GM23248 (cell line): ENCODE results near the gene CD6. TPM values are rescaled to one million over a fixed set of nuclear protein-coding genes. Genes with fewer than 3 reads are reported as not detected.
A peak's percentile ranks its signal among the peaks of the same experiment; 100 is the strongest.

Experiments used
- DNase-seq: peaks from one replicate; pipeline ENCODE4 v3.0.0-alpha.2; 2015
- H2AFZ ChIP-seq: fragments of 200-600 bp; sonication (generic); 2 replicates; pipeline ENCODE4 v1.6.1; 2016; ENCODE audit warnings: antibody characterized with exemption
- H3F3A ChIP-seq: fragments of 200-600 bp; sonication (generic); 2 replicates; pipeline ENCODE4 v1.6.1; 2016; ENCODE audit warnings: mild to moderate bottlenecking, antibody characterized with exemption, mixed run types; ENCODE audit not compliant: insufficient read depth
- H3K27ac ChIP-seq: fragments of 200-600 bp; sonication (generic); 2 replicates; pipeline ENCODE4 v1.5.1; 2016; ENCODE audit warnings: mild to moderate bottlenecking
- H3K27me3 ChIP-seq: fragments of 200-600 bp; sonication (generic); replicated peaks from 2 replicates; pipeline ENCODE4 v1.6.1; 2016; ENCODE audit warnings: mild to moderate bottlenecking; ENCODE audit not compliant: insufficient read depth
- H3K36me3 ChIP-seq: fragments of 200-600 bp; sonication (generic); 2 replicates; pipeline ENCODE4 v1.6.1; 2016; ENCODE audit warnings: low read depth, mild to moderate bottlenecking
- H3K4me1 ChIP-seq: fragments of 200-600 bp; sonication (generic); 2 replicates; pipeline ENCODE4 v1.6.1; 2016; ENCODE audit warnings: mild to moderate bottlenecking; ENCODE audit not compliant: insufficient read depth
- H3K4me2 ChIP-seq: fragments of 200-600 bp; sonication (generic); one replicate; pipeline ENCODE4 v1.6.1; 2016; ENCODE audit warnings: mild to moderate bottlenecking; ENCODE audit not compliant: unreplicated experiment
- H3K4me3 ChIP-seq: fragments of 200-600 bp; sonication (generic); 2 replicates; pipeline ENCODE4 v1.5.1; 2016; ENCODE audit warnings: mild to moderate bottlenecking
- H3K79me2 ChIP-seq: fragments of 200-600 bp; sonication (generic); 2 replicates; pipeline ENCODE4 v1.6.1; 2016; ENCODE audit warnings: mild to moderate bottlenecking; ENCODE audit not compliant: insufficient read depth
- H3K9ac ChIP-seq: fragments of 200-600 bp; sonication (generic); 2 replicates; pipeline ENCODE4 v1.6.1; 2016; ENCODE audit warnings: mild to moderate bottlenecking
- H3K9me2 ChIP-seq: fragments of 200-600 bp; sonication (generic); 2 replicates; pipeline ENCODE4 v1.6.1; 2016; ENCODE audit warnings: mixed run types, mild to moderate bottlenecking, moderate library complexity; ENCODE audit not compliant: insufficient read depth
- H3K9me3 ChIP-seq: fragments of 200-600 bp; sonication (generic); one replicate; pipeline ENCODE4 v1.6.1; 2017; ENCODE audit warnings: low read depth
- H4K20me1 ChIP-seq: fragments of 200-600 bp; sonication (generic); 2 replicates; pipeline ENCODE4 v1.6.0; 2016; ENCODE audit not compliant: insufficient read depth
- EZH2 ChIP-seq: fragments of 200-600 bp; sonication (generic); IDR thresholded peaks from 2 replicates; pipeline ENCODE4 v1.6.1; 2018; ENCODE audit warnings: antibody characterized with exemption, mild to moderate bottlenecking; ENCODE audit not compliant: insufficient read depth, poor library complexity, severe bottlenecking
- EZH2phosphoT487 ChIP-seq: fragments of 200-600 bp; sonication (generic); IDR thresholded peaks from 2 replicates; pipeline ENCODE4 v1.6.1; 2018; ENCODE audit warnings: antibody characterized with exemption, moderate library complexity, mild to moderate bottlenecking, low read depth; ENCODE audit not compliant: insufficient read depth
- WGBS, 2 experiments: methylation state at CpG; one replicate each; pipeline ENCODE4 v1.1.6; 2015 to 2017; ENCODE audit warnings: low lambda C conversion rate in 2 of 2, low coverage in 1 of 2; ENCODE audit errors: missing lambda C conversion rate in 2 of 2; 5-methylcytosine and 5-hydroxymethylcytosine counted together
- in situ Hi-C: fragments of 300-500 bp; cut with MboI; formaldehyde crosslinking; loops from 2 replicates; pipeline ENCODE4 v1.15.0; 2020
- polyA plus RNA-seq: library from polyadenylated mRNA; unstranded; fragments of >200 nt; fragmentation: Nextera tagmentation; extraction: Ambion mirVana; gene quantifications from 2 replicates; pipeline ENCODE4 v1.2.1, GENCODE V29; 2016
- total RNA-seq: library from RNA; depleted of rRNA; stranded (reverse); fragments of >200 nt; shearing (Covaris generic); gene quantifications from 2 replicates; pipeline ENCODE4 v1.2.3, GENCODE V29; 2014

CD6 gene
- total and polyA plus RNA-seq, 2 experiments from 2014 or later: not detected

DNA sequence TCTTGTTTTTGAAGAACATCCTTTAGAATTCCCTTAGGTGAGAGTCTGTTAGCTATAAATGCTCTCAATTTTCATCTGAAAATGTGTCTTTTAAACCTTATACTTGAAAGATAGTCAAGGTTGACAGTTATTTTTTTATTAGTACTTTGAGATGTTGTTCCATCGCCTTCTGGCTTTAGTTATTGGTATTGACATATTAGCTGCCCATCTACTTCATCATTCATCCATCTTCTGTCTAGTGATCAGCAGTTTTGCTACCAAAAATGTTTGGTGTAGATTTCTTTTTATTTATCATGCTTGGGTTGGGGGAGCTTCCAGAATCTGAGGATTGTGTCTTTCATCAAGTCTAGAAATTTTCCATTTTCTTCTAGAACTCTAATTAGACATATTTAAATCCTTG lies 3.3 kb upstream of the CD6 start:
- no peak overlapping the region for H3K4me3 ChIP-seq
- no peaks in the 10 kb centered on the region for H3K9me2 ChIP-seq
- H3K4me1 ChIP-seq: no peaks in the 10 kb centered on the region
- no peak for TF ChIP-seq EZH2
- no peak for TF ChIP-seq EZH2phosphoT487
- no peak overlapping the region for H2AFZ ChIP-seq
- no peak for DNase-seq
- H3K9me3 ChIP-seq: no peaks in the 10 kb centered on the region
- in situ Hi-C loops: loop anchor here (10.0 kb wide), 1 partner anchor 217 kb away; no protein-coding TSS in a partner anchor
- H3K9ac ChIP-seq: no peak overlapping the region
- WGBS, 2 experiments: 48 to 56% methylated on average over 1 of the region's 1 CpG
- H4K20me1 ChIP-seq: no peaks in the 10 kb centered on the region
- no peak overlapping the region for H3K27ac ChIP-seq
- H3F3A ChIP-seq: no peaks in the 10 kb centered on the region
- no peaks in the 10 kb centered on the region for H3K79me2 ChIP-seq
- no peak overlapping the region for H3K4me2 ChIP-seq
- no peaks in the 10 kb centered on the region for H3K36me3 ChIP-seq
- H3K27me3 ChIP-seq: peaks cover 44% of the 10 kb centered on the region

DNA sequence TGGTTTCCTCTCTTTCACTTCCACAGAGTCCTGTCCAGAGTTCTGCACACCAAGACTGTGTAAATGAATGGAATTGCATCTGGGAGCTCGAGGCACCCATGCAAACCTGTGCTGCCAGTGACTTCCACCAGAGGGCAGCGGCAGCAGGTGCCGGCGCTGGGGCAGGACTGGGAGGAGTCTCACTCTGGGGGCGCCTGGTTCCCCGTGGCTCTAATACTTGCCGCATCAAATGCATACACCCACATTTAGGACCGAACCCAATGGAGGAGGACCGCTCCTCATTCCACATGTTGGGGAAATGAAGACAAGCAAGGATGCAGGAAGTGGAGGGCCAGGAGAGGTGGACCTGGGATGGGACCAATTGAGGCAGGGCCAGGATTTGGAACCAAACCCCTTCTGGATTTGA lies 1.1 kb upstream of the CD6 start:
- in situ Hi-C loops: no loop called here
- Histone ChIP-seq H3K9me2 (no peaks in the 10 kb centered on the region), H3K4me1 (no peaks in the 10 kb centered on the region), H3K9me3 (no peaks in the 10 kb centered on the region), H3K9ac (no peak overlapping the region), H2AFZ (no peak overlapping the region), H3K27ac (no peak overlapping the region), H3K79me2 (no peaks in the 10 kb centered on the region), H3K27me3 (peaks cover 44% of the 10 kb centered on the region), H4K20me1 (no peaks in the 10 kb centered on the region), H3K4me2 (no peak overlapping the region), H3K4me3 (no peak overlapping the region), H3K36me3 (no peaks in the 10 kb centered on the region), H3F3A (no peaks in the 10 kb centered on the region)
- 18 to 29% methylated on average over 9 of the region's 9 CpGs for WGBS, 2 experiments
- peak; percentile 69 for DNase-seq
- TF ChIP-seq EZH2: no peak
- no peak for TF ChIP-seq EZH2phosphoT487

DNA sequence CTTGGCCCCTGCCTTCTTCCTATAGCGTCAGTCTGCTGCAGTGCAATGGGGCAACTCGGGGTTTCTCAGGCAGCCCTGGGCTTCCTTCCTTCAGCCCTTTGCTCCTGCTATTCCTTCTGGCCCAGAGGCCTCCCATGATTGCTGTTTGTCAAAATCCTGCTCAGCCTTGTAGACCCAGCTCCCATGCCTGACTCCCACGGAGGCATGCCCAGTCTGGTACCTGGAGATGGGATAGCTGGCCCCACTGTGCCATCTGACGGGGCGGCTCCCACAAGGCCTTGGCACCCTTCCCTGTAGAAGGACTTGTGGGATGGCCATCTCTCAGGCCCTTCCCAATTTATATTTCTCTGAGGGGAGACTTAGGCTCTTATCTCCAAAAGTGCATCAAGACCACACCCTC lies 590 bp upstream of the CD6 start:
- H3K4me3 ChIP-seq: no peak overlapping the region
- no peaks in the 10 kb centered on the region for H3K36me3 ChIP-seq
- H3K79me2 ChIP-seq: no peaks in the 10 kb centered on the region
- H2AFZ ChIP-seq: no peak overlapping the region
- H3F3A ChIP-seq: no peaks in the 10 kb centered on the region
- in situ Hi-C loops: no loop called here
- no peaks in the 10 kb centered on the region for H4K20me1 ChIP-seq
- peaks cover 38% of the 10 kb centered on the region for H3K27me3 ChIP-seq
- TF ChIP-seq EZH2phosphoT487 (no peak), EZH2 (no peak)
- H3K27ac ChIP-seq: no peak overlapping the region
- H3K9me2 ChIP-seq: no peaks in the 10 kb centered on the region
- no peak overlapping the region for H3K9ac ChIP-seq
- 49 to 58% methylated on average over 5 of the region's 5 CpGs for WGBS, 2 experiments
- H3K4me1 ChIP-seq: no peaks in the 10 kb centered on the region
- no peak for DNase-seq
- H3K4me2 ChIP-seq: no peak overlapping the region
- no peaks in the 10 kb centered on the region for H3K9me3 ChIP-seq

DNA sequence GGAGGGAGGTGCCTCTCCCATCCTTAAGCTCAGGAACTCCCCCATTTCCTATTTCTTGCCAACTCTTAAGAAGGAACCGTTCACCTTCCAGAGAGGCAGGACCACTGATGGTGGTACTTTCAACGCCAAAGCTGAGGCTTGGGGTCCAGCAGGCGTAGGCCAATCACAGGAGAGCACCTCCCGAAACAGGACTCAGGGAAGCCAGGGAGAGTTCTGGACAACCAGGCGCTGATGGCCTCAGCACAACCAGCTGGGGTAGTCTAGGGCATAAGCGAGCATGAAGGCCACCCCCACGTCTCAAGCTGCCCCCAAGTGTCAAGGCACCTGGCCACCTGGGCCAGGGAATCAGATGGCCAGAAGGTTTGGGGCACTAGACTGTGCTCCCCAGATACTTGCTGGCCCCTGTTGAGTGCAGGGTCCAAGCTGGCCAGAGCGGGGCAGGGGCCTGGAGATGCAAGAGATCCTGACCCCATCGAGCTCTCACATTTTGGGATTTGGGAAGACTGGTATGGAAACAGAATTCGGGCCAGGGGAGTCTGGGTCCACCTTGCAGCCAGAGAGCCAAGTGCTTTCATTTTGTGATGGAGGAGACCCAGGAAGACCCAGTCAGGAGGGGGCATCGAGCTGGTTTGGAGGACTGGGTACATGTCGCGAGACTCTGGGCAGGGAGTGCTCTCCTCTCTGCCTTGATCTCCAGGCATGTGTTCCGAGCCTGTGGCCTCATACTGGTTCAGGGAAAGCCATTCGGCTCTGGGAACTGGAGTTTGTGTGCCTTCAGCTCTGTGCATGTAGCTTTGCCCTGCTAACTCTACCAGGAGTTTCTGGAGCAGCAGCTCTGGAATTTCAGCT lies 926 bp downstream of the CD6 start:
- WGBS, 2 experiments: 62 to 64% methylated on average over 15 of the region's 15 CpGs
- H2AFZ ChIP-seq: no peak overlapping the region
- H3F3A ChIP-seq: no peaks in the 10 kb centered on the region
- in situ Hi-C loops: no loop called here
- H3K36me3 ChIP-seq: no peaks in the 10 kb centered on the region
- H4K20me1 ChIP-seq: no peaks in the 10 kb centered on the region
- no peak overlapping the region for H3K9ac ChIP-seq
- no peaks in the 10 kb centered on the region for H3K9me3 ChIP-seq
- H3K27ac ChIP-seq: no peak overlapping the region
- H3K9me2 ChIP-seq: no peaks in the 10 kb centered on the region
- H3K79me2 ChIP-seq: no peaks in the 10 kb centered on the region
- no peak for DNase-seq
- no peak overlapping the region for H3K4me3 ChIP-seq
- H3K4me2 ChIP-seq: no peak overlapping the region
- TF ChIP-seq EZH2: no peak
- no peak for TF ChIP-seq EZH2phosphoT487
- H3K27me3 ChIP-seq: peaks cover 30% of the 10 kb centered on the region
- H3K4me1 ChIP-seq: no peaks in the 10 kb centered on the region
